GM21619 (cell line): ENCODE measurements around the gene PIK3R3.
A peak's percentile ranks its signal among the peaks of the same experiment; 100 is the strongest.

Experiments
- ATAC-seq: cut with Tn5 transposase; IDR thresholded peaks from one replicate; pipeline ENCODE4 v1.9.1; 2021; ENCODE audit not compliant: unreplicated experiment

Gene PIK3R3

DNA sequence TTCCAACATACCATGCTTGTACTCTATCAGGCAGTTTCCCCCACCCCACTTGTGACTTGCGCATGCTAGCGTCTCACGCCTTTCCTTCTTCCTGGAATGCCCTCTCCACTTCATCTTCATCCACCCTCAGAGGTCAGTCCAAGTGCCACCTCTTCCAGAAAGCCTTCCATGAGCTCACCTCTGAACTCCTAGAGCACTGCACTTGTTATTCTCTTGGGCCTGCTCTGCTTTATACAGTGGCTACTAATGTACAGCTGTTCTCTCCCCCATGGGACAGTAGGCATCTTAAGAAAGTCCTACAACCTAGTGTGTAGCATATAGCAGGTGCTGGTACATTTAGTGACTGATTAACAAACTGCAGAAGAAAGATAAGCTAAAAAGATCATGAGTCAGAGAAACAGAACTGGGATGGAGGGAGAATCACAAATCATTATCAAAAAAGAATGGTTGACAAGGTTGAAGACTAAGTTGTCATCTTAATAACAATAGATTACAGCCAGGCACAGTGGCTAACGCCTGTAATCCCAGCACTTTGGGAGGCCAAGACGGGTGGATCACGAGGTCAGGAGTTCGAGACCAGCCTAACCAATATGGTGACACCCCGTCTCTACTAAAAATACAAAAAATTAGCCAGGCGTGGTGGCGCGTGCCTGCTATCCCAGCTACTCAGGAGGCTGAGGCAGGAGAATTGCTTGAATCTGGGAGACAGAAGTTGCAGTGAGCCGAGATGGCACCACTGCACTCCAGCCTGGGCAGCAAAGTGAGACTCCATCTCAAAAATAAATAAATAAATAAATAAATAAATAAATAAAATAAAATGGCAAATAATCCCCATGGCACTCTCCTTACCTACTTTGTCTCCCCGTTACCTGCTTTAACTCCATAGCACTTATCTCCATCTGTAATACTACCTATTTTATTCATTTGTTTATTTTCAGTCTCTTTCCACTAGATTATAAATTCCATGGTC is 26.2 kb upstream of the PIK3R3 start:
- ATAC-seq, result peak; percentile 83

DNA sequence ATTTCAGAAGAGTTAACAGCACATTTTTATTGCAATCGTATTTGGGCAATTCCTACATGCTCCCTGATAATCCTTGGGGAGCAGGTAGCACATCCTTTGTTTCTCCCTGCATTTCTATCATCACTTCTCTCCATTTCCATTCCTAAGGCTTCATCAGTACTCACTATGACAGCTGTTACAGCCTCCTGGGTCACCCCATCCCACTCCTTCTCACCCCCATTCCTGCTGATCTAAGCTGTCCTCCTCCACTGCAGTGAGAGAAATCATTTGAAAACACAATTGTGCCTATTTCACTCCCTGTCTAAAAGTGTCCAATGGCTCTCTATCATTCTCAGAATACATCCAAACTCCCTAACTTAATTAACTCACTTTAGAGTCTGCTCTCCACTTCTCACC is 25.5 kb upstream of the PIK3R3 start:
- no peak for ATAC-seq

DNA sequence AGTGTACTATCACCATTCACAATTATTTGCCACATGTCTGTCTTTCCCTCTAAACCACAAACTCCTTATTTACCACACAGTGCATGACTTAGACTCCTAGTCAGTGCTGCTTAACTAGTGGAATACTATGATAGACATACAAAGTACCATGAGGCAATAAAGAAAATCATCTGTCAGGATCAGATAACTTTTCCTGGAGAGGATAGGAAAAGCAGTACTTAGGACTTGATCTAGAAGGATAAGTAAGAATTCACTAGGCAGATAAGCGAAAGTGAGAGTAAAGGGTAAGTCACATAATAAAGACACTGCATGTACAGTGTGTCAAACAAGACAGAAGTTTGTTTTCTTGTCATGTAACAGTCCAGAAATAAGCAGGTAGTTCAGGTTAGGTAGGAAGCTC is 21.3 kb upstream of the PIK3R3 start:
- no peak for ATAC-seq

DNA sequence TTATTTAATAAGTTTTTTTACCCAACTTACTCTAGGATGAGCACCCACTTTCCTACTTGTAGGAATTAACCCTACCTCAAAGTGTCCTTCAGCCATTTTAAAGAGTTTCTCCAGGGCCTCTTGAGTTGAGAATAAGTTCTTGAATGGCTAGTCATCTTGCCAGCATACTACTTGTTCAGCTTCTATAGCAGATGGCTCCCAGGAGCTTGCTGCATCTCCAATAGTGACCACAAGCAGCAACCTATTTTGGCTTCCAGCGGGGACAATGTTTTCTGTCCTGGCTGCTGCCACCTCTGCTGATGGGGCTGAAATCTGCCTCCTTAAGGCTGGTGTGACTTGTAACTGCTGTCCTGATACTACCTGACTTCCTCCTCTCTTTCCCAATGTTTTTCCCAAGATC is 20.8 kb upstream of the PIK3R3 start:
- no peak for ATAC-seq

DNA sequence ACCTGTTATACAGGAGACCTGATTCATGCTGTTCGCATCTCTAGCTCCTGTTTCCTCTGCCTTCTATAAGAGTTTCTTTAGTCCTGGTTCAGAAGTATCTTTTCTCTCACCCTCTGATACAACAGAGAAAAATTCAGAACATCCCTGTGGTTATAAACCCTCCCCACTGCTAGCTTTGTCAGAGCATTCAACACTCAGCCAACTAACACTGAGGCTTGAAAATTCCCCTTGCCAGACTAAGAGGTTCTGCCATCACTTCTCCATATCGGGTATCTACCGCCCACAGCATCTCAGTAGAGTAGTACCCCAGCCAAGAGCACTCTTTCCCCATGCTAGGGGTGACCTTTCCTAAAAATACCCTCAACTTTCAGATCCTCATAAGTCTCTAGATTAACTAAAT is 19.6 kb upstream of the PIK3R3 start:
- no peak for ATAC-seq

DNA sequence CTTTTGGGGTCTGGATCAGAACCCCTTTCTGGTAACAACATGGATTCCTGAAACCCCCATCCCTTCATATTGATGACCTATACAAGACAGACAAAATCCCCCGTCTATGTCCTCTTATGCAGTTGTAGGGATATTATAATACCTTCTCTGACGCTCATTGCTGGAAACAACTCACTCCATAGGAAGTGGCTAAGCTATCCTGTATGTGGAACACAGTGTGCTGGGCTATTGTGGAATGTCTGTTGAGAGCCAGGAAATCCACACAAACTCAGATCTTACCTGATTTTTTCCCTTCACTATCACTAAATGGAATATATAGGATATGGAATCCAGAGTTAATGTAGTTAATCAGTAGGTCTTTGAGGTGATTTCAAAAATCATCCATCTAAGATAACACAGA is 17.7 kb upstream of the PIK3R3 start:
- ATAC-seq, result no peak

DNA sequence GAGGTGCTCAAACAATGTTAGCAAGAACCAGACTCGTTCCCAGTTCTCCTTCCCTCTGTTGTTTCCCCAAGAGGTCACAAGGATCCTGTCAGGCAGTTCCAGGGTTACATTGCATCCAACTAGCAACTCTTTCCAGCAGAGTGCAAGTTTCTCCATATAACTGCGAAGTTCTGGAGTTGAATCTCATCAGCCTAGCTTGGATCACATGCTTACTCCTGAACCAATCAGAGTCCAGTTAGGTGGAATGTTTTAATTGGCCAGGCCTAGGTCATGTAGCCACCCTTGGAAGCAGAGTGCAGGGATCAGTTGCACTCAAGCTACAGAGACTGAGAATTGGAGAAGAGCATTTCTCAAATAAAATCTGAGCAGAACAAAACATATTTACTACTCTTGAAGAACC is 15.9 kb upstream of the PIK3R3 start:
- ATAC-seq, result no peak

DNA sequence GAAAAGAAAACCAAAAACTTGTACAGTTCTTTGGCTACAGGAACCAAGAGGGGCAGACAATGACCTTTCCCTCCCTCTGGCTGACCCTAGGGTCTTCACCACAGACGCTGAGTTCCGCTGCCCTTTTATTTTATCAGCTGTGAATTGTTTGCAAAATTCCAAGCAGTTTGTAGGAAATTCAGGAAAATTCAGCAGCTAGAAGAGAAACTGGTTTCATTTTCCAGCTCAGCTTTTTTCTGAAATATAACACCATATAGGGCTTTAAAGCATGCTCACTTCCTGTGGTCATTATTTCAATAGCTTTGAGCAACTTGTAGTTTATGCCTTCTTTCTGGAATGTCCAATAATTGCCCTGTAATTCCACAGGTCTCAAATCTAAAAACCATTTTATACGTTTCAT is 5.5 kb upstream of the PIK3R3 start:
- no peak for ATAC-seq

DNA sequence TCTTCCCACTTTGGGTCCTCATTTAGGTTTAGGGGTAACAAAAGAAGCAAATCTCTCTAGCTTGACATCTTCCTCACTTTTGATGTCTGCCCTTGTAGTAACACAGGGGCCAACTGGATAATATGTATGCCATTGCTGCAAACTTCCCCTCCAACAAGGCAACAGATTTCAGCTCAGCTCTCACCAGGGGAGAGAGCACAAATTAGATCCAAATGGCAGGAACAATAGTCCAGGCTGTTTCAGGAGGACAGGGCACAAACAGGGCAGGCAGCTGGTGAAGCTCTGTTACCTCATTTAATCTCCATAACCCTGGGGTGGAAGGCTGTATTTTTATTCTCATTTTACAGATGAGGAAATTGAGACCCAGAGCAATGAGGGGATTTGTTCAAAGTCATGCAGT is 4.3 kb upstream of the PIK3R3 start:
- no peak for ATAC-seq

DNA sequence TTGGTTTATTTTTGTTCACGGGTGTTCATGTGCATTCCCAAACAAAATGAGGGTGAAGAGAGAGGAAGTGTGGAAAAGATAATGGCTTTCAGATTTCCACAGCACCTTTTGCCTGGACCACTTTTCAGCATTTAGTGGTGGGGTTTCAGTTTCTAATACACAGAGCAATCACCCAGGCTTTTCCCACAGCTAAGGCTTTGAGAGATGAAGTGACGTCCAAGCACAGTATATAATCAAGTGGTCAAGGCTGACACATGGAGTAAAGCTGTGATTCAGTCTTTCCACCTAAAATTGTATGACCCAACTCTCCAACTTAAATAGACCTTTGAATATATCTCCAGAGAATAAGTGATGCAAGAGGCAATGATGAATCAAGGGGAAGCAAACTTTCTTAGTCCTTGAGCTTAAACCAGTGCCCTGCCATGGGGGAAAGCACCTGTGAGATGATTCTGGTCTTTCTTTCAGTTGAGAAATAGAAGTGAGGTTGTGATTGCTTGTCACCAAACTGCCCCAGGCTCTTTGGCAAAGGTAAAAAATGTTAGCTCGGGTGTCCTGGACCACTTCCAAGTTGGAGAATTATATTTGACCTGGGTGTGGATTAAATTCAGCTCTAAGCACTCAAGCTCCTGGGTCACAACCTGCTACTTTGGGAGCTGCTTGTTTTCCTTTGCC is 2.4 kb upstream of the PIK3R3 start:
- ATAC-seq, result no peak

DNA sequence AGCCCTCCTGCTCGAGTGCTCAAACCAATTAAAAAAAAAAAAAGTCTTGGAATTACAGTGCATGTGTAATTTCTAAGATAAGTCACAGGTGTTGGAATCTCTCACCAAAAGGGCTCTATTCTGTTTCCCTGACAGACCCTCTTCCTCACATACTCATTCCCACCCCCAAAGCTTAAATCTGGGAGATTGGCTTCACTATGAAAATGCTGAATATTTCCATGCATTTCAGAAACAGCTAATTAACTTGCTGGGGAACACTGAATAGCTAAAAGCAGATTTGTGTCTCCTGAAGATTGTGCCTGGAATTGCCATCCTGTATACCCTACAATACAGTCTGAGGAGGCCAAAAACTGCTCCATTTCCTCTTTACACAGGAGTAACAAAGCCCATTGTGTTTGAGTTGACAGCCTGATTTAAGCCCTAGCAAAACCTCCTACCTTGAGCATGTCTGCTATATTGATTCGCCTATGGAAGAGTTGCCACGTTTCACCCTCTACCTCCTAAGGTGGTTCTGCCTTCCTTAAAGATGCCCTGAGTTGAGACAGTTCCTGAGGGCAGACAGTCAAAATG is 1.4 kb upstream of the PIK3R3 start:
- ATAC-seq, result no peak

DNA sequence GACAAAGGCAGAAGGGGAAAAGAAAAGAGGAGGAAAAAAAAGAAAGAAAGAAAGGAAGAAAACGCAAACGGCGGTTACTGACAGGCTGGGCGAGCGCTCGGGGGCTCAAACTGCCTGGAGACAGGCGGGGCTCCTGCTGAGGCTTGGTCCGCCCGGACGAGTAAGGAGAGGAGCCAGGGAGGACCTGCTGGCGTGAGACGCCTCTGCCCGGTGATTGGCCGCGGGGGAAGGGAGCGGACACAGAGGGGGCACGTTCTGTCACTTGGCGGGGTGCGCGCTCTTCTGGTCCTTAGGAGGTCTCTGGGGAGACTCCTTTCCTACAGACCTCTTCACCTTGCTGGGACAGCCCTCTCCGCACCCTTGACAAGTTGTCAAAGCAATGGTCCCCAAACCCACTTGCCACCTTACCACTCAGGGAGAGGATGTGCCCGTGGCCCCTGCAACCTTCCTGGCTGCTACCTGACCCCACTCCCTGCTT is 791 bp upstream of the PIK3R3 start:
- peak; percentile 52 for ATAC-seq

DNA sequence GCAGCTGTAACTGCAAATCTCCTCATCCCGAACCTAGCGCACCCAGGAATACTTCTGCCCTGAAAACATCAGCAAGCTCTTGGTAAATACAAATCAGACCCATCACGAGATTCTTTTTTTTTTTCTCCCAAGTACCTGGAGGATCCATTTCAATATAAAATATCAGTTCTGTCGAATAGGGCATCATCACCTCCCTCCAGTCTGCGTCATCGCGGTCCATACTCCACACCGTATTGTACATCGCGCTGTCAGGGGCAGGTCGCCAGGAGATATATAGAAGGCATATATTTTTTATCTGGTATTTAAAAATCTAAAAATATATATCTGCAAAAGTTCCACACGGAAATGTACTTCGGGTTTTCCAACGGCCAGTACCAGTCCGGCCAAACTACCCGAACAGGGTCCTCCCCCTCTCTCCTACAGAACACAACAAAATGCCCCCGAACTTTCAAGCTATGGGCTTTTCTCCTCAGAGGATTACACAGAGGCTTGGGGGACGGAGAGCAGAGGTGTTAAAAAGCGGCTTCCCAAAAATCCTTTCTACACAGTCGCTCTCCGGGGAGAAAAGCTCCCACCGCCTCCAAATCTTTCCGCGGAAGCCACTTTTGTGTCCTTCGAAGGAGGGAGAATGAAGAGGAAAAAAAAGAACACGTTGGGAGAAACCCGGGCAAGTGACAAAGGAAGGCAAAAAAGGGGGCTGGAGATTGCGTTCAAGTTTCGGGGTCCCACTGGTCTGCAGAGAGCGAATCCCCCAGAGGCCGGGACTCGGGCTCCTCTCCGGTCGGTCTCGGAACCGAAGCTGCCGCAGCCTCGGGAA is 509 bp downstream of the PIK3R3 start:
- no peak for ATAC-seq

DNA sequence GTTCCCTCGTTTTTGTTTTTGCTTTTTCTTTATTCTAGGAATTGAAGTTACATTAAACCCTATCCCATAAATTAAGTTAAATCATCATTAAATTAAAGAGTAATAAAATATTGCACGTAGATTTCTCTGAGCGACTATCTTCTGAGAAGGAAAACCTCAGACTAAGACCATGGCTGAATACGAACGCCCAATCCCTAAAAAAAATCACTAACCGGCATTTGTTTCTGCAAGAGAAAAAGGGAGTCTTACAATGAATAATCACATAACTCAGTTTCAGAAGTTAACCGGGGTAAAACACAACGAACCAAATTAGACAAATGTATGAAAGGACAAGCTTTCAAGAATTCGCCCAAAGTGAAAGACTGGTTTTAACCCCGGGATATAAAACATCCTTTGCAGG is 1.3 kb downstream of the PIK3R3 start:
- ATAC-seq, result no peak

DNA sequence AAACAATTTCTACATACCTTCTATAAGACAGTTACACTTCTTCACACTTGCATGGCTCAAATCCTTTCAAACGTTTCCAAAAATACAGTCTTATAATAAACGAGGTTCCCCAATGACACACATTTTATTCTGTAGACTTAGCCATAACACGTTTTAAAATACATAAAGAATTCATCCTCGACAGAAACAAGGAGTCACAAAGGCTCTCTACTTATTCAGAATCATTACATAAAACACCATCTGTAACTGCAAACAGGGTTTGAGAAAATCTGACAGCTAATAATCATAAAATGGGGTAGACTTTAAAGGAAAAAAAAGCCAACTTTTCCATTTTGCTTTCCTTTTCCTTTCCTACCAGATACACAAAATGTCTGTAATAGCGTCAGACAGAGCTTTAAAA is 1.8 kb downstream of the PIK3R3 start:
- ATAC-seq, result no peak

DNA sequence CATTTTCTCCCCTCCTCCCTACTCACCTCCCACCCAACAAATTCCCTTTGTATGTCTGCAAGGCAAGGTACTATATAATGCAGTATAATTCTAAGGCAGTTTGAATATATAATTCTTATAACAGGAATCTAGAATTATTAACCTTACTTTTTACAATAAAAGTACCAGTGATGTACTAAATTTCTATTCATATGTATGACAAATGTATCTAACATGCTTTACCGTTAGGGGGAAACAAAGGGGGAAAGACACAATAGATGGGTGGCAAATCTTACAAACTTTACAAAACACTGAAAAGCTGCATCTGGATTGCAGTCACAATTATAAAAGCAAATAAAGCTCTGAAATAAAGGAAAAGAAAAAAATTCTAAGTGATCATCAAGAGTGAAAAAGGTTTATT is 2.3 kb downstream of the PIK3R3 start:
- ATAC-seq, result no peak

DNA sequence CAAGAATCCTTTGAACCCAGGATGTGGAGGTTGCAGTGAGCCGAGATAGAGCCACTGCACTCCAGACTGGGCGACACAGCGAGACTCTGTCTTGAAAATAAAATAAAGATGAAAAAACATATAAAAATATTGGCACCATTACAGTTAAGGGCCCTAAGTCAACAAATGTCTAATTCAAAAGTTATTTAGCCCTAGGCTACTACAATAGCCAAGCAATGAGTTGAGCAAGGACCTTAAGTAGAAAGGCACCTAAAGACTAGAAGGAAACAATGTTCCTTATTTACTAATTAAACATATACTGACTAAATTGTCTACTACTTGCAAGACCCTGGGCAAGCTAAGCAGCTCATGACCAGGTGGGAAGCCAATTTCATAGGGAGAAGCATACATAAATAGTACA is 4.1 kb downstream of the PIK3R3 start:
- ATAC-seq, result no peak

DNA sequence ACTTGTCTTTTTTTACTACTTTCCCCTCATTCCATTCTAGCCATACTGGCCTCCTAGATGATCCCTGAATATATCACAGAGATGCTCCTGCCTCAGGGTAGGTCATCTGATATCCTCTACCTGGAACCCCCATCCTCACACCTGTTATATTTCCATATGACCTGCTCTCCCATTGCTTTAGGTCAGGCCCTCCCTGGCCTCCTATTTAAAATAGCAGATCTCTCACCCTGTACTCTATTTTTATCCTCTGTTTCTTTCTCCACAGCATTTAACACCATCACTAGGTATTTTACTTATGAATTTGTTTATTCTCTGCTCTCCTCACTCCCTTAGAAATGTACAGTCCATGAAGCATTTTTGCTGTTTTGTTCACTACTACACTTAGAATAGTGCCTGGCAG is 13.6 kb downstream of the PIK3R3 start:
- no peak for ATAC-seq

DNA sequence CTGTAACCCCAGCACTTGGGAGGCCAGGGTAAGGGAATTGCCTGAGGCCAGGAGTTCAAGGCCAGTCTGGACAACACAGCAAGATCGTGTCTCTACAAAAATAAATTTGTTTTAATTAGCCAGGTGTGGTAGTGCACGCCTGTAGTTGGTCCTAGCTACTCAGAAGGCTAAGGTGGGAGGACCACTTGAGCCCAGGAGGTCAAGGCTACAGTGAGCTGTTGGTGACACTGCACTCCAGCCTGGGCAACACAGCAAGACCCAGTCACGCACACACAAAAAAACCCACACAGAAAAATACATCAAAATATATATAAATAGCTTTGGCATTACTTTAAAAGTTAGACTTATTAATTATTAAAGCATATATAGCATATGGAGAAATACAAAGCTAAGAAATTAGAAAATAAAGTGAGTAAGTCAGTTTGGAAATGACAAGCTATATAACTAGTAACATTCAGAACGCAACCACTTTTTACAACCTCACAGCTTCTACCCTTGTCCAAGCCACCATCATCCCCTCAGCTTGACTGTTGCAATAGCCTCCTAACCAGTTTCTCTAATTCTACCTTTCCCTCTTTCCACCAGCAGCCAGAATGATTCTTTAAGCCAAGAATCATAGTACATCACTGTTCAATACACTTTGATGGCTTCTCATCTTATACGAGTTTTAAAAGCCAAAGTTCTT is 14.5 kb downstream of the PIK3R3 start:
- no peak for ATAC-seq

DNA sequence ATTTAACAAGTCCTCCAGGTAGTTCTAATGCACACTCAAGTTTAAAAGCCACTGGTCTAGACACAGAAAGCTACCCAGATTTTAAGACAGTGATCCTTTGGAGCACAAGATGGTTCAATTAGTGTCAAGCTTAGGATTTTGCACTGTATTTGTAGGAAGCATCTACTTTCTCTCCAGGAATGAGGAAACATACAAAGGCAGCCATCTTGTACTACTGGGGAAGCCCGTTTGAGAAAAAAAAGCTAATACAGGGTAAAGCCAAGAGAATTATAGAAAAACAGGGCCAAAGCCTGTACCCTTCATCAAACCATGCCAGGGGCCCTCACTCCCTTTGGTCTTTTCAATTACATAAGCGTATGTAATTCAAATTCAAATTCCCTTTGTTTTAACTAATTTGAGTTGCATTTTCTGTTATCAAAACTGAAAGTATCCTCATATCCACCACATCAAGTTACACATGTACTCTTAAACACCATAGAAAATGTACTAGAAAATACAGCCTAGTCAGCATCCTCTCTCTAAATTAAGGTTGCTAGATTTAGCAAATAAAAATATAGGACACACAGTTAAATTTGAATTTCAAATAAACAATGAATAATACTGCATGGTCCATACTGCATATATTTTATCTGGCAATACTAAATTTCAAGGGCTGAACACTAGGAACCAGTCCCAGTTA is 17.4 kb downstream of the PIK3R3 start:
- no peak for ATAC-seq
